OCI-M1 (cell line): ENCODE data around the gene MAP2K2.

Experiments used
- DNase-seq: peaks from one replicate; lab custom pipeline; 2025; lab: John Stamatoyannopoulos, UW

The MAP2K2 gene

GRCh38 chr19:4059891-4060620 lies 63.9 kb downstream of the MAP2K2 start:
- DNase-seq = no peak

DNA sequence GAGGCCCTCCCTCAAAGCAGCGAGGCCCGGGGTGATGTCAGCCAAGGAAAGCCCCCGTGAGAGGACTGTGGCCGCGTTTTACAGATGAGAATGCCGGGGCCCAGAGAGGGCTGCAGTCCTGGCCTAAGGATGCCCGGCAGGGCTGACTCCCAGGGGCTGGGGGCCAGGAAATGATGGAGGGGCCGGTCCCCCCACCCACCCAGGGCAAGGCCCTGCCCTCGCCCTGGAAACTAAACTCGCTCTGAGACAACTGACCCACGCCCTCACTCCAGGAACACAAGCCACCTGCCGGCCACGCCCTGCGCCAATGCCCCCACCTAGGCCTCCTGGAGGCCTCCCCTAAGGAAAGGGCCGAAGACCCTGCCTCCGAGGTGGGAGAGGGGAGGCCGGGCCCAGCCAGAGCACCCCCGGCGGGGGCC lies 64.5 kb downstream of the MAP2K2 start:
- no peak for DNase-seq

DNA sequence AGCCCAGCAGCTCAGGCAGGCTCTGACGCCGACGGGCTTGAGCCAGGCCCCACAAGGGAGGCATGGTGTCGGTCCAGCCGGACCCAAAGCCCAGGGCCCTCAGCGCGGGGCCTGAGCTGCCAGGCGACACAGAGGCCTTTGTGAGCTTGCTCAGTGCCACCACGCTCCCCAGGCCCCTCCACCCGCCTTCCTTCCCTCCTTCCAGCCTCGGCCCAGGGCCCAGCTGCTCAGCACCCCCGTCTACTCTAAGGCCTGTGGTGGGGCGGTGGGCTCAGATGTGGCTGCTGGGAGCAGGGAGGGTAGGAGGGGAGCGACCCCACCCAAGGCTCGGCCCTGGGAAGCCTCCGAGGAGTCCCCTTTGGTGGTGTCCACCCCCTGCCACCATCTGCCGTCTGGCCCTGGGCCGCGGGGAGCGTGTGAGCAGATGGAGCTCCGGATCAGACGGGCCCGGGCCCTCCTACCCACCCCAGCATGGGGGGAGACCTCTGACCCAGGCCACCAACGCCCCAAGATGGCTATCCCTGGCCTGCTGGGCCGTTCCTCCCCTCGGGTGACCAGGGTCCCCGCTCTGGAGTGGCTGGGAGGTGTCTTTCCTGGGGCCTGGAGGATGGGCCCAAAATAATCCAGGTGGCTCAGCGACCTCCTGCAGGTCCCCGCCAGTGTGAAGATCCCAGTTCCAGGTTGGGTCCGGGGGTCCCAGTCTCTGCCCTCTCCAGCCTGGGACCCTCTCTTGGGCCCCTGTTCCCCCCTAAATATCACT lies 65.0 kb downstream of the MAP2K2 start:
- no peak for DNase-seq

DNA sequence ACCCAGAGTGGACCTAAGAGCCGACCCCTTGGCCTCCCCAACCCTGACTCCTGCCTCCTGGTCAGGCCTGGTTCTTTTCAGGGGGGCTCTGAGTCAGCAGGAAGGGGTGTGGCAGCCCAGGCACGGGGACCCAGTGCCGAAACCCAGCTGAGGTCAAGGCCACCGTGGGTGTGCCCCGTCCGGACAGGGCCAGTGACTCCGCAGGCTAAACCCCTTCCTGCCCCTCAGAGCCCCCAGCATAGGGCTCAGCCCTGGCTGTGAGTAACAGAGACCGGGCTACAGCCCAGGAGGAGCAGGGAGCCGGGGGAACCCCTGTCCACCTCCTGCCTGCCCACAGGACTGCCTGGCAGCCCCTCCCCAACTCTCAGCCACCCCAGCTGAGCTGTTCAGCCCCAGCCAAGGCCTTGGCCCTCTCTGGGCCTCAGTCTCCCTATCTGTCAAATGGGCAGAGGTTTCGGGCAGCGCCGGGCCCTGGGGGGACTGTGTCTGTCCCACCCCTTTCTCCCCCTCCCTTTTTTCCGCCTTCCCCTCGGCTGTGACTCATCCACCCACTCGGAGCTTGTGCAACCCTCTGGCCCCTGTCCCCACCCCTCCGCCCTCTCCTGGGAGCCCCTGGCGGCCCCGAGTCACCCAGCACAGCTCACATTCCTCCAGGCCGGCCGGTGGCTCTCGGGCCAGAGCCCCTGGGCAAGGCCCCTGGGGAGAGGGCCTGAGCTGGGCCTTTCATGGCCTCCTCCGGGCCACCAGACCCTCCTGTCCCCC lies 65.8 kb downstream of the MAP2K2 start:
- DNase-seq = no peak

GRCh38 chr19:4055209-4055552 lies 68.7 kb downstream of the MAP2K2 start:
- no peak for DNase-seq

- DNase-seq = no peak
Measured at GRCh38 chr19:4054441-4055208, 69.3 kb downstream of the MAP2K2 start.

GRCh38 chr19:4053423-4054324 lies 70.2 kb downstream of the MAP2K2 start:
- no peak for DNase-seq

GRCh38 chr19:4052993-4053422 lies 70.9 kb downstream of the MAP2K2 start:
- DNase-seq = no peak

DNA sequence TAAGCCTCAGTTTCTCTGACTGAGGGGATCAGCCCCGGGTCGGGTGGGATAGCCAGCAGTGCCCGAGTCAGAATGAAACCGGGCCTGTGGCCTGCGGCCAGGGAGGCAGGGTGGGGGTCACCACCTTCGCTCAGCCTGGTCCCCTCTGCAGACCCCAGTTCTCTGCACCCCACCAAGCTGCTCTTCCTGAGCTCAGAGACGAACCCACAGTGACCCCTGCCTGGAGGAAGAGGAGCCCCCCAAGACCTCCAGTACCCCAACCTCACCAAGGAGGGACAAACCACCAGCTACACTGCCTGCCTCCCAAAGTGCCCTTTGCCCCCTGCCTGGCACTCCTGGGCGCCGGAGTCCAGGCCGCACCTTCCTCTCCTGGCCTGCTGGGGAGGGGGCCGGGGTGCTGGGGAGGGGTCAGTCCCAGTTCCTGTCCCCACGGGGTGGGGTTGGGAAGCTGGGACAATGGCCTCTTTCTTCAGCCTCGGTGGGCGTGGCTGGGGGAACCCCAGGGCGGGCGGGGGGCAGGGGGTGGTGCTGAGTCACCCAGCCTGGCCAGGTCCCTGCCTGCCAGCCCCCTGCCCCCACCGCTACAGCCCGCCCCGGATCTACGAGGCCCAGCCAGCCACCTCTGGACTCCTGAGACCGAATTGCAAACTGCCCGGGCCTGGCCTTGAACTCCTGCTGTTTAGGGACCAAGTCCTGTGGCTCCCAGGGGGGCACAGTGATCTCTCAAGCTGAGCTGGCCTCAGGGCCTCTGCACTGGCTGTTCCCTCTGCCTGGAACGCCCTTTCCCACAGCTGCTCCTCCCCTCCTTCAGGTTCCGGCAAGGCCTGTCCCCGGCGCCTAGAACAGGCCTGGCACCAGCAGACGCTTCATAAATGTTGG lies 71.6 kb downstream of the MAP2K2 start:
- DNase-seq = no peak

DNA sequence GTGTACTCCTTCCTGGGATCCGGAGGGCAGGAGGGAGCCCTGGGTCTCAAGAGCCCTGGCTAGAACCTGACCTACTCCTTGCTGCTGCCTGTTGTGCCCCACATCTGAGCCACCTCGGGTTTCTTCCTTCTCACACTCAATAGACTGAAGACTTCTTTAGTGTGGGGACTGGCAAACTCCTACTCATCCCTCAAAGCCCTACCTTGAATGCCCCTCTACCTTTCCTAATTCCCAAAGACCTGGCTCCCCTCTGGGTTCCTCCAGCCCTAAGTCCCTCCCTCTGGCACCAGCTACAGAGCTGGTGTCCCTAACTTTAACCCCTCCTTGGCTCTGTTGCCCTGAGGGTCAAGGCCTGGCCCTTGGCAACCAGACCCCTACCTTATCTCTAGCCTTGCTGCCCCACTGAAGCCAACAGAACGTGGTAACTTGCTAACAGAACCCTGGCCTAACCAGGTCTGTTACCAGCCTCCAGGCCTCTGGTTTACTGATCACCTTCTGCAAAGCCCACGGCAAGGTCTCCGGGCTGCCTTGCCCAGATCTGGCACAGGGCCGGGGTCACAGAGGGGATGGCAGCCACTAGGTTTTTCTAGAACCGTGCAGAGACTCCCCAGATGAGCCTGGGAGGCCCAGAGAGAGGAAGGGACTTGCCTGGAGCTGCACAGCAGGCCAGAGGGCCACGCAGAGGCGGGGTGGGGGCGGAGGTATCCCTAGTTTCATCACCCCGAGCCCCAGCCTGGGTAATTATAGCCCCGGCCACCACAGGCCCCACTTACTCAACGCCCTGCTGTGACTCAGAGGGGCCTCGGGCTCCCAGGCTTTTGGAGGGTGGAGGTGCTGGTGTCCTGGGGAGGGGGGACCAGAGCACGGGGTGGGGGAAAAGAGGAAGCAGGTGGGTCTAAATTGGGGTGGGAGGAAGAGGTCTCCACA lies 72.5 kb downstream of the MAP2K2 start:
- DNase-seq = no peak

DNA sequence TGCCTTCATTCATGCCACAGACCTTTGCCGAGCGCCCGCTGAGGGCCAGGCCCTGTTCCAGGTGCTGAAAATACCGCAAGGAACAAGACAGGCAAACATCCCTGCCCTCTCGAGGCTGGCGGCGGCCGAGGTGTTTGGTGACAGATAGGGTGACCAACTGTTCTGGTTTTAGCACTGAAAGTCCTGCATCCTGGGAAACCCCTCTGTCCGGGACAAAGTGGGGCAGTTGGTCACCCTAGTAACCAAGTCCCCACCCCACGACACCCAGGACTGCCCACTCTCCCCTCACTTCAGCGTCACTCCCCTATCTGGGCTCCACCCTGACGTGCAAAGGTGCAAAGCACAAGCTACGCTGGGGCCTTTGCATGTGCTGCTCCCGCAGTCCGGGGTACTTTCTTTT lies 74.5 kb downstream of the MAP2K2 start:
- no peak for DNase-seq

DNA sequence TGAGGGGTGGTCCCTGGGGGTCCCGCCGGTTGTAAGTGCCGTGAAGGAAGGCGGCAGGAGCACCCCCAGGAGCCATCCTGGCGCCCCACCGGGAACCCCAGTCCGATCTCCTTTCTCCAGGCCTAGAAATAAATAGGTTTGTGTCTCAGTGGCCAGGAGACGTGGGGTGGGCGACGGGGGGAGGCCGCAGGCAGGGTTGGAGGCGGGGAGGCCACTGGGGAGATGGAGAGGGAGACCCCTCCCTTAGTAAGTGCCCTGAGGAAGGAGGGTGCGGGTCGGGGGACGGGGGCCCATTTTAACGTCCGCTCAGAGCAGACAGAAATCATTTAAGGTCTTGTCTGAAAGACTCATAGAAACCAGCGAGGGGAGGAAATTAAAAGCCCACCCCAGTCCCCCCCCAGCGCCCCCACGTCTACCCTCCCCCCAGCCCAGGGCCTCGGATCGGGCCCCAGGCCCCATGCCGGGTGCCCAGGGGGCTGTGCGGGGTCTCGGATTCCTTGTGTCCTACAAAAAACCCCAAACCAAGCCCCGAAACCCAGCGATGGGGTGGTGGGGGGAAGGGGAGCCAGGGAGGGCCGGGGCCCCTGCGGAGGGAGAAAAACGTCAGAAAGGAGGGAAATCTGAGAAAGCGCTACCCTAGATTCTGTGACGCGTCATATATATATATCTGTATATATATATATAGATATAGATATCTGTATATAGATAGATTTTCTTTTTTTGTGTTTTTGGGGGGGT lies 76.8 kb downstream of the MAP2K2 start:
- no peak for DNase-seq

DNA sequence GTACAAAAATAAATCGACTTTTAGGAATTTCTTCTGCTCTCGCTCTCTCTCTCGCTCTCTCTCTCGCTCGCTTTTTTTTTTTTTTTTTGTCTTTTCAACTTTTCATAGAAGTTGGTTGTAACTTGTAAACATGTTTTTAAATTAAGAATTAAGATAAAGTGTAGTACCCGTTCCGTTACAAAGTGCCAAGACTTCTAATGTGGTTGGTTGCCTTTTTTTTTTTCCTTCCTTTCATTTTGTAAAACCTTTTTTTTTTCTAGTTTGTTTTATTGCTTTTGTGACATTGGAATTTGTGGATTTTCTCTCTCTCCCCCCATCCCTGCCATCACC lies 77.6 kb downstream of the MAP2K2 start:
- no peak for DNase-seq

DNA sequence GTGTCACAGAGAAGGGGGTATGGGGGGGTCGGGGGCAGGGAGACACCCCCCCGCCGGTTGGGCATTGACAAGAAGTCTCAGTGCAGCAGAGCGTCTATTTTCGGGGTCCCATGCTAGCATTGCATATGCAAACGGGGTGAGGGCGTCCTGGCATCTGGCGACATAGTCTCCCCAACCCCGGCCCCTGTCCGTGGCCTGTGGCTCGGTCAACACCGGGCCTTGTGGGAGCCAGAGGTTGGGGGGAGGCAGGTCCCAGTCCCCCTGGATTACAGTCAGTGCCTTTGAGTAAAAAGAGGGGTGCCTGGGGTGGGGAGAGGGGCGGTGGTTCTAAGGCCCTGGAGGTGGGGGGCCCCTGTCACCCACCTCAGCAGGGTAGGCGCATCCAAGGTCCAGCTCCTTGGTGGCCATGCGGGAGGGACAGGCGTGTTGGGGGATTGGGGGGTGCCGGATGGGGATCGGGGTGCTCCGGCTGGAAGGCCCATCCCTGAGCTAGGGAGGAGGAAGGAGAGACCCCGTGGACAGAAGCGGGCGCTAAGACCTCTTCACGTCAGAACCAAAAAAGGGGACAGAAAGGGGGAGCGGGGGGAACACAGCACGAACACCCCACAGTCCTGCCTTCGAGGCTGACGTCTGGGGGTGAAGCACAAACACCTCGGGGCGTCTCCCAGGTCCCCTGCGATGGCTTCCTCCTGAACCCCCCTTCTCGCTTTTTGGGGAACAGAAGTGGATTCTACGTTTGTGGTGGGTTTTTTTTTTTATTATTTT lies 78.1 kb downstream of the MAP2K2 start:
- DNase-seq = no peak

GRCh38 chr19:4044990-4045465 lies 78.9 kb downstream of the MAP2K2 start:
- DNase-seq = no peak

DNA sequence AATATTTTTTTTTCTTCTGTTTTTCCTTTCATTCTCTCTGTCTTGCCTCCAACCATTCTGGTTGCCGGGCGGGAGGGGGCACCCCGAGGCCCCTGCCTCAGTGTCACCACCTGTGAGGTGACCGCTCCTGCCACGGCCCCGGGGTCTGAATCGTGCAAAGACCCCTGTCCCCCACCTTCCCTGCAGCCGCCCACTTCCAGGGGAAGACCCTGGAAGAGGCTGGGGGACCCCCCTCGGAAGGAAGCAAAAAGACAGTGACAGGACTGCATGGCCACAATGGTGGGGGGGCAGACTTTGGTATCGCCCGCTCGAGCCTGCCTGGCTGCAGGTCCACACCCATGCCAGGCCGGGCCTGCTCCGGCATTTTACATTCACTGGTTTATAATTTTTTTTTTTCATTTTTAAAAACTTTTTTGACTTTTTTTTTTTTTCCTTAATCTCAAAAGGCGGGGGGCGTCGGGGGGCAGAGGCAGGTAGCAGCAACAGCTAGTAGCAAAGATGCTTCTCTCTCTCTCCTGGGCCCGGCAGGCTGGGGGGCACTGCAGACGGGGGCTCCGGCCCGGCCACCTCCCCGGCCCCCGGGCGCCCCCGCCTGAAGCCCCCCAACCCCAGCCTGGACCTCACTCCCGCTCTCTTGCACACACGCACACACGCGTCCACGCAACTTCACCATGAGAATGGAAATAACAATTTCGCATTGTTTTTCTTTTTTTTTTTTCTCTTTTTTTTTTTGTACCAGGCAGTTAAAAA lies 79.8 kb downstream of the MAP2K2 start:
- no peak for DNase-seq

DNA sequence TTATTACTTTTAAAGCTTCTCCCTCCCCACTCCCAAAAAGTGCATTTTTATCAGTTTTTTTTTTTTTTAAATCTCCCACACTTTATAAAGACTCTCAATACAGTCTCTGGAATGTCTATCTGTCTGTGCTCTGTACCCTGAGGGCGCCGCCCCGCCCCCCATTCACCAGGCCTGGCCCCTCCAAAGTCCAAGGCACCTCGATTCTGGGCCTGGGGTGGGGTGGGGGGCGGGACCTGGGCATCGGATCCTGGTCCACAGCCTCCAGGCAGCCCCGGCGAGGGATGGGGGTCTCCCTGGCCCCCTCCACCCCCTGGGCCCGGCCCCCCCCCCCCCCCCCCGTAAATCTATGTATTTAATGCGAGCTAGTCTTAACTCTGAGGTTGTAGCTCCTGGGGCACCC lies 80.5 kb downstream of the MAP2K2 start:
- DNase-seq = no peak
